ENCODE data around the gene DDAH2.

DNA sequence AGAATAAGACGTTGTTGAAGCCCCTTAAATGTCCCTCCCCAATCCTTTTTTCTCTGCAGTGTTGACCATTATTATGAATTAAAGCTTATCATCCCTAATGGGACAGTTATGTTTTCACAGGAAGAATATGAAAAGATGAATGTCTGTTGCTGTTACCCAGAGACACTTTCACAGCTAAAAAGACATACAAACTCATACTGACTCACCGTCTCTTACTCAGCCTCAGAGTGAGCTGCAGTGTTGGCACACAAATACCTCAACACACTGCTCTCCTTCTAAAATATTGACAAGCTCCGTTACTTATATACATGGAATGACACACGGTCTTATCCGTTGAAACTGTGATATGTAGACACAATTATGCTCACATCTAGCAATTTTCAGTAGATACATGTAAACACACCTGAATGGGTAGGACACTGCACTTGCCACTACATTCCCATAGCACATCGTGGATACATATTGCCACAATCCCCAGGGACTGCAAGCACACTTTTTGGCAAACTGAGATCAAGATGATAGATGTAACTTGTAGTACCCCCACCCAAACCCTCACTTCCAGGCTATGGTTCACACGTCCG, 23.7 kb upstream of the DDAH2 start:
- TF ChIP-seq, protein P1, sequence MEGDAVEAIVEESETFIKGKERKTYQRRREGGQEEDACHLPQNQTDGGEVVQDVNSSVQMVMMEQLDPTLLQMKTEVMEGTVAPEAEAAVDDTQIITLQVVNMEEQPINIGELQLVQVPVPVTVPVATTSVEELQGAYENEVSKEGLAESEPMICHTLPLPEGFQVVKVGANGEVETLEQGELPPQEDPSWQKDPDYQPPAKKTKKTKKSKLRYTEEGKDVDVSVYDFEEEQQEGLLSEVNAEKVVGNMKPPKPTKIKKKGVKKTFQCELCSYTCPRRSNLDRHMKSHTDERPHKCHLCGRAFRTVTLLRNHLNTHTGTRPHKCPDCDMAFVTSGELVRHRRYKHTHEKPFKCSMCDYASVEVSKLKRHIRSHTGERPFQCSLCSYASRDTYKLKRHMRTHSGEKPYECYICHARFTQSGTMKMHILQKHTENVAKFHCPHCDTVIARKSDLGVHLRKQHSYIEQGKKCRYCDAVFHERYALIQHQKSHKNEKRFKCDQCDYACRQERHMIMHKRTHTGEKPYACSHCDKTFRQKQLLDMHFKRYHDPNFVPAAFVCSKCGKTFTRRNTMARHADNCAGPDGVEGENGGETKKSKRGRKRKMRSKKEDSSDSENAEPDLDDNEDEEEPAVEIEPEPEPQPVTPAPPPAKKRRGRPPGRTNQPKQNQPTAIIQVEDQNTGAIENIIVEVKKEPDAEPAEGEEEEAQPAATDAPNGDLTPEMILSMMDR (tag by site-specific recombination; IDR thresholded peaks at IDR 0.05), result no peak
- no peak for TF ChIP-seq MYNN (tag by site-specific recombination; IDR thresholded peaks at IDR 0.05; ENCODE audit: borderline replicate concordance)
- no peak for TF ChIP-seq ZNF777 (tag by site-specific recombination; IDR thresholded peaks at IDR 0.05; ENCODE audit: borderline replicate concordance)
- no peak for TF ChIP-seq ZNF677 (tag by site-specific recombination; IDR thresholded peaks at IDR 0.05)
- TF ChIP-seq ZSCAN5A (tag by site-specific recombination; IDR thresholded peaks at IDR 0.05), result no peak
- no peak for TF ChIP-seq ZNF416 (tag by site-specific recombination; IDR thresholded peaks at IDR 0.05)
- TF ChIP-seq ZNF311 (tag by site-specific recombination; IDR thresholded peaks at IDR 0.05; ENCODE audit: borderline replicate concordance), result no peak
- no peak for TF ChIP-seq ZNF292 (tag by site-specific recombination; IDR thresholded peaks at IDR 0.05; ENCODE audit: borderline replicate concordance, low read depth)
- TF ChIP-seq, protein P2, sequence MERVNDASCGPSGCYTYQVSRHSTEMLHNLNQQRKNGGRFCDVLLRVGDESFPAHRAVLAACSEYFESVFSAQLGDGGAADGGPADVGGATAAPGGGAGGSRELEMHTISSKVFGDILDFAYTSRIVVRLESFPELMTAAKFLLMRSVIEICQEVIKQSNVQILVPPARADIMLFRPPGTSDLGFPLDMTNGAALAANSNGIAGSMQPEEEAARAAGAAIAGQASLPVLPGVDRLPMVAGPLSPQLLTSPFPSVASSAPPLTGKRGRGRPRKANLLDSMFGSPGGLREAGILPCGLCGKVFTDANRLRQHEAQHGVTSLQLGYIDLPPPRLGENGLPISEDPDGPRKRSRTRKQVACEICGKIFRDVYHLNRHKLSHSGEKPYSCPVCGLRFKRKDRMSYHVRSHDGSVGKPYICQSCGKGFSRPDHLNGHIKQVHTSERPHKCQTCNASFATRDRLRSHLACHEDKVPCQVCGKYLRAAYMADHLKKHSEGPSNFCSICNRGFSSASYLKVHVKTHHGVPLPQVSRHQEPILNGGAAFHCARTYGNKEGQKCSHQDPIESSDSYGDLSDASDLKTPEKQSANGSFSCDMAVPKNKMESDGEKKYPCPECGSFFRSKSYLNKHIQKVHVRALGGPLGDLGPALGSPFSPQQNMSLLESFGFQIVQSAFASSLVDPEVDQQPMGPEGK (tag by site-specific recombination; IDR thresholded peaks at IDR 0.05), result no peak
- no peak for TF ChIP-seq ZNF488 (tag by site-specific recombination; IDR thresholded peaks at IDR 0.05)
- no peak for TF ChIP-seq SALL2 (tag by site-specific recombination; IDR thresholded peaks at IDR 0.05; ENCODE audit: borderline replicate concordance)
- no peak for TF ChIP-seq KLF9 (tag by site-specific recombination; IDR thresholded peaks at IDR 0.05; ENCODE audit: low read depth)
- TF ChIP-seq ZNF558 (tag by site-specific recombination; IDR thresholded peaks at IDR 0.05), result no peak

All from HEK293 (cell line).